H1 (cell line): Measurements from ENCODE around the gene KIF3B. TPM values are rescaled to one million over a fixed set of nuclear protein-coding genes. Genes with fewer than 3 reads are reported as not detected.

Experiments
- CTCF ChIA-PET: fragments of 300-600 bp; sonication (Branson Sonifier 250); formaldehyde crosslinking; loops from one replicate; lab custom pipeline; 2021; ENCODE audit not compliant: partially characterized antibody; lab: Charles Lee
- POLR2A ChIA-PET: fragments of 300-600 bp; sonication (Branson Sonifier 250); formaldehyde crosslinking; loops from one replicate; lab custom pipeline; 2021; ENCODE audit warnings: inconsistent platforms; ENCODE audit not compliant: partially characterized antibody; lab: Charles Lee
- DNase-seq, 2 experiments: peaks; one replicate each; pipeline versions ENCODE4 v3.0.0 to v3.0.0-alpha.2; 2010 to 2022; ENCODE audit warnings: low spot score in 2 of 2, low read depth in 1 of 2, mixed read lengths in 1 of 2
- FAIRE-seq: peaks from 2 replicates; lab custom pipeline; 2011; peaks lifted over from hg19 to GRCh38; lab: Jason Lieb, UNC
- H2AFZ ChIP-seq: 2 replicates; pipeline ENCODE4 v1.8.1; 2012; ENCODE audit warnings: low read length, inconsistent platforms
- H2AK5ac ChIP-seq: 2 replicates; pipeline ENCODE4 v1.6.1; 2013; ENCODE audit warnings: low read depth, low read length
- H2BK120ac ChIP-seq: replicated peaks from 2 replicates; pipeline ENCODE3; 2013; ENCODE audit warnings: low read depth, low read length, inconsistent platforms
- H2BK12ac ChIP-seq: 2 replicates; pipeline ENCODE4 v1.6.1; 2013; ENCODE audit warnings: low read depth, low read length
- H2BK15ac ChIP-seq: 2 replicates; pipeline ENCODE4 v1.6.1; 2013; ENCODE audit warnings: low read length
- H2BK20ac ChIP-seq: 2 replicates; pipeline ENCODE4 v1.6.1; 2013; ENCODE audit warnings: low read length
- H2BK5ac ChIP-seq: 2 replicates; pipeline ENCODE4 v1.6.1; 2013; ENCODE audit warnings: low read depth, low read length
- H3K14ac ChIP-seq: 2 replicates; pipeline ENCODE4 v1.6.1; 2013; ENCODE audit warnings: inconsistent platforms; ENCODE audit not compliant: insufficient read length
- H3K18ac ChIP-seq: 2 replicates; pipeline ENCODE4 v1.6.1; 2013; ENCODE audit warnings: low read length; ENCODE audit errors: extremely low read depth
- H3K23ac ChIP-seq: 2 replicates; pipeline ENCODE4 v1.6.1; 2013; ENCODE audit warnings: inconsistent platforms; ENCODE audit not compliant: insufficient read length
- H3K23me2 ChIP-seq: 2 replicates; pipeline ENCODE4 v1.6.1; 2013; ENCODE audit warnings: low read depth, low read length
- H3K27ac ChIP-seq: 2 replicates; pipeline ENCODE4 v1.6.1; 2011; ENCODE audit warnings: low read depth, low read length, inconsistent platforms
- H3K27me3 ChIP-seq, 4 experiments: replicated peaks in 1 of 4; 1 replicate in 1 of 4; 2 replicates in 3 of 4; pipeline versions ENCODE4 v1.6.1 to v1.8.1; 2011 to 2013; ENCODE audit warnings: low read length in 3 of 4, mild to moderate bottlenecking in 3 of 4, inconsistent platforms in 2 of 4, mixed read lengths in 2 of 4, moderate library complexity in 1 of 4; ENCODE audit not compliant: control insufficient read depth in 3 of 4, insufficient read depth in 3 of 4; ENCODE audit errors: extremely low read depth in 1 of 4
- H3K36me3 ChIP-seq, 4 experiments: 2 replicates each; pipeline versions ENCODE4 v1.6.1 to v1.8.1; 2011 to 2013; ENCODE audit warnings: mild to moderate bottlenecking in 4 of 4, low read length in 3 of 4, moderate library complexity in 2 of 4, control low read depth in 1 of 4, inconsistent platforms in 1 of 4; ENCODE audit not compliant: insufficient read depth in 4 of 4, control insufficient read depth in 2 of 4
- H3K4ac ChIP-seq: replicated peaks from 2 replicates; pipeline ENCODE3; 2013; ENCODE audit warnings: low read length, low read depth, mixed read lengths, inconsistent platforms; ENCODE audit not compliant: insufficient read length
- H3K4me1 ChIP-seq, 4 experiments: replicated peaks in 1 of 4; 1 replicate in 1 of 4; 2 replicates in 3 of 4; pipeline versions ENCODE4 v1.6.1 to v1.8.1; 2011 to 2013; ENCODE audit warnings: low read length in 3 of 4, inconsistent platforms in 2 of 4, mixed read lengths in 1 of 4; ENCODE audit not compliant: insufficient read depth in 4 of 4, control insufficient read depth in 3 of 4
- H3K4me2 ChIP-seq, 2 experiments: 2 replicates each; pipeline versions ENCODE4 v1.6.1 to v1.8.1; 2011 to 2013; ENCODE audit warnings: low read depth in 2 of 2, low read length in 2 of 2, control low read depth in 1 of 2, inconsistent platforms in 1 of 2, mild to moderate bottlenecking in 1 of 2; ENCODE audit not compliant: insufficient read depth in 1 of 2
- H3K4me3 ChIP-seq, 4 experiments: fragments of 200-600, 300-600 bp in 1 of 4; sonication (generic), shearing (Covaris generic), sonication (Bioruptor Twin) in 1 of 4; 2 replicates each; pipeline versions ENCODE4 v1.5.1 to v1.8.1; 2011 to 2016; ENCODE audit warnings: low read length in 4 of 4, low read depth in 3 of 4, control low read depth in 2 of 4, inconsistent platforms in 2 of 4, mild to moderate bottlenecking in 2 of 4, mixed read lengths in 1 of 4, moderate library complexity in 1 of 4; ENCODE audit not compliant: insufficient read depth in 2 of 4; ENCODE audit errors: extremely low read depth in 1 of 4
- H3K56ac ChIP-seq: replicated peaks from 2 replicates; pipeline ENCODE3; 2013; ENCODE audit warnings: low read depth, mild to moderate bottlenecking, mixed read lengths, low read length, inconsistent platforms; ENCODE audit not compliant: insufficient read length
- H3K79me1 ChIP-seq: 2 replicates; pipeline ENCODE4 v1.6.1; 2013; ENCODE audit warnings: low read depth, low read length, control low read depth
- H3K79me2 ChIP-seq, 2 experiments: 2 replicates each; pipeline versions ENCODE4 v1.6.1 to v1.8.1; 2012 to 2013; ENCODE audit warnings: low read length in 2 of 2, mild to moderate bottlenecking in 2 of 2, inconsistent platforms in 1 of 2; ENCODE audit not compliant: insufficient read depth in 2 of 2, control insufficient read depth in 1 of 2
- H3K9ac ChIP-seq, 4 experiments: replicated peaks in 1 of 4; 1 replicate in 1 of 4; 2 replicates in 3 of 4; pipeline versions ENCODE4 v1.6.1 to v1.8.1; 2011 to 2013; ENCODE audit warnings: low read depth in 3 of 4, low read length in 3 of 4, control low read depth in 2 of 4, mild to moderate bottlenecking in 2 of 4, moderate library complexity in 2 of 4, inconsistent platforms in 1 of 4; ENCODE audit errors: extremely low read depth in 1 of 4
- H3K9me3 ChIP-seq, 2 experiments: 2 replicates each; pipeline versions ENCODE4 v1.6.1 to v1.8.1; 2012 to 2013; ENCODE audit warnings: mild to moderate bottlenecking in 2 of 2, moderate library complexity in 2 of 2, control low read depth in 1 of 2, inconsistent platforms in 1 of 2, low read depth in 1 of 2, low read length in 1 of 2, mixed read lengths in 1 of 2; ENCODE audit not compliant: insufficient read depth in 2 of 2
- H4K20me1 ChIP-seq, 2 experiments: replicated peaks in 1 of 2; 2 replicates each; pipeline versions ENCODE3 to v1.8.1; 2011 to 2013; ENCODE audit warnings: inconsistent platforms in 2 of 2, low read length in 2 of 2, mild to moderate bottlenecking in 1 of 2; ENCODE audit not compliant: insufficient read depth in 2 of 2, control insufficient read depth in 1 of 2
- H4K5ac ChIP-seq: 2 replicates; pipeline ENCODE4 v1.6.1; 2013; ENCODE audit warnings: low read length, low read depth, mixed read lengths, inconsistent platforms; ENCODE audit not compliant: insufficient read length
- H4K8ac ChIP-seq: 2 replicates; pipeline ENCODE4 v1.8.0; 2013; ENCODE audit warnings: mild to moderate bottlenecking, moderate library complexity, low read length, inconsistent platforms; ENCODE audit not compliant: insufficient read depth; ENCODE audit errors: extremely low read depth
- H4K91ac ChIP-seq: replicated peaks from 2 replicates; pipeline ENCODE3; 2013; ENCODE audit warnings: low read length, mixed read lengths, inconsistent platforms; ENCODE audit not compliant: insufficient read length
- BRCA1 ChIP-seq: IDR thresholded peaks from 2 replicates; pipeline ENCODE4 v1.6.1; 2012; ENCODE audit warnings: low read depth, low read length, improper control_type of control experiment
- CEBPB ChIP-seq: IDR thresholded peaks from 2 replicates; pipeline ENCODE4 v1.6.1; 2012; ENCODE audit warnings: low read depth, low read length
- CHD2 ChIP-seq: IDR thresholded peaks from 2 replicates; pipeline ENCODE4 v1.6.1; 2012; ENCODE audit warnings: low read length, improper control_type of control experiment
- HDAC6 ChIP-seq: IDR thresholded peaks from one replicate; pipeline ENCODE4 v1.7.1; 2012; ENCODE audit warnings: low read depth, mild to moderate bottlenecking, inconsistent platforms, low read length, moderate library complexity
- JUN ChIP-seq: IDR thresholded peaks from 2 replicates; pipeline ENCODE4 v1.6.1; 2011; ENCODE audit warnings: low read depth, mild to moderate bottlenecking, improper control_type of control experiment, low read length
- JUND ChIP-seq: IDR thresholded peaks from 2 replicates; pipeline ENCODE4 v1.6.1; 2011; ENCODE audit warnings: mild to moderate bottlenecking, improper control_type of control experiment, low read length
- POLR2AphosphoS5 ChIP-seq: IDR thresholded peaks from 2 replicates; pipeline ENCODE4 v1.6.1; 2011; ENCODE audit warnings: low read depth, low read length
- SIN3A ChIP-seq, 2 experiments: IDR thresholded peaks in 1 of 2; conservative IDR thresholded peaks in 1 of 2; 2 replicates each; pipeline ENCODE4 v1.6.1; 2011 to 2012; ENCODE audit warnings: low read length in 2 of 2, improper control_type of control experiment in 1 of 2, low read depth in 1 of 2, mild to moderate bottlenecking in 1 of 2
- SRF ChIP-seq: IDR thresholded peaks from 2 replicates; pipeline ENCODE4 v1.6.1; 2011; ENCODE audit warnings: mild to moderate bottlenecking, low read depth, low read length, moderate library complexity
- TCF12 ChIP-seq: IDR thresholded peaks from 2 replicates; pipeline ENCODE4 v1.6.1; 2011; ENCODE audit warnings: low read depth, mild to moderate bottlenecking, low read length
- YY1 ChIP-seq: IDR thresholded peaks from 2 replicates; pipeline ENCODE4 v1.6.1; 2011; ENCODE audit warnings: low read depth, mild to moderate bottlenecking, low read length
- ZNF274 ChIP-seq: IDR thresholded peaks from 2 replicates; pipeline ENCODE4 v1.7.0; 2012; ENCODE audit warnings: low read length, borderline replicate concordance; ENCODE audit errors: extremely low read depth
- WGBS, 2 experiments: shearing (Covaris generic) in 1 of 2; methylation state at CpG; one replicate each; pipeline versions ENCODE4 v1.1.6 to v1.1.7; 2013 to 2015; ENCODE audit warnings: low lambda C conversion rate in 2 of 2, mixed read lengths in 2 of 2, inconsistent platforms in 1 of 2, low coverage in 1 of 2, missing lambda C conversion rate in 1 of 2; ENCODE audit not compliant: insufficient replicate concordance in 2 of 2, insufficient coverage in 1 of 2, insufficient read length in 1 of 2; ENCODE audit errors: extremely low coverage in 1 of 2, missing lambda C conversion rate in 1 of 2; 5-methylcytosine and 5-hydroxymethylcytosine counted together
- polyA plus RNA-seq, 7 experiments: library from polyadenylated mRNA; depleted of rRNA in 3 of 7; stranded (reverse) in 5 of 7; unstranded in 2 of 7; fragments of >200 nt in 5 of 7; fragments of 200-250 nt in 2 of 7; gene quantifications; 1 replicate in 5 of 7; 2 replicates in 1 of 7; 4 replicates in 1 of 7; pipeline versions ENCODE4 v1.2.1 to v1.2.3, GENCODE V29; 2011 to 2013; ENCODE audit warnings: missing spikeins in 2 of 7, mixed read lengths in 2 of 7
- total RNA-seq: library from RNA; stranded (reverse); fragmentation: NEBNext Ultra II Directional; extraction: Animal tissue kit (Norgen Biotek cat#: 25700); gene quantifications from 2 replicates; pipeline ENCODE4 v1.2.1, GENCODE V29; 2021
- TF ChIP-seq, protein P1 (sequence below): IDR thresholded peaks from 2 replicates; pipeline ENCODE4 v1.6.1; 2011; ENCODE audit warnings: low read length, improper control_type of control experiment

Gene KIF3B
- total and polyA plus RNA-seq, 2 of the 8 experiments (the other 6 are each of a cell fraction or from before 2014, with no cell fraction given), result 10.1 to 22.4 TPM

DNA sequence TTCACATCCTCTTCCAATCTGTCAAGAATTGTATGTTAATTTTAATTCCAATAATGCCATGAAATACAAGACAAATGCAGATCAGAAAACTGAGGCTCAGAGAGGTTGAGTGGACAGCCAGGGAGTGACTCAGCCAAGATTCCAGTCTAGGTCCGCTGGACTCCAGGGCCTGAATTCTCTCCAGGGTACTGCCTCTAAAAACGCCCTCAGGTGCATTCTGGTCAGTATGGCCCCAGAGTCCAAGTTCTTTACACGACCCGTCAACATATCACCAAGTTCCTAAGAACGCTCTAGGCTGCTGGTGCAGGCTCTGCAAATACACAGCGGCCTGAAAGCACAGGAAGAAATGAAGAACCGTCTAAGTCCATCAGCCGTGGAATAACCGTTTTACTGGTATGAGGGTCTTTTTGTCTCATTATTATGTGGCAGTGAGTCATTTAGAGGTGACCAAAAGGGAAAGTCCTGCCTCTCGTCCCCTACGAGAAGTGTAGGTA, 80.0 kb downstream of the KIF3B start:
- TF ChIP-seq CHD2, result no peak
- TF ChIP-seq JUND, result no peak
- TF ChIP-seq CEBPB, result no peak
- no peak for TF ChIP-seq TCF12
- no peak for TF ChIP-seq SIN3A (conservative IDR thresholded peaks at IDR 0.05 in 1 of 2, IDR thresholded peaks at IDR 0.05 in 1 of 2; ENCODE audit: low read depth in 1 of 2, low read length in 2 of 2)
- TF ChIP-seq SRF, result no peak
- TF ChIP-seq YY1, result no peak
- TF ChIP-seq ZNF274, result no peak
- no peak for TF ChIP-seq BRCA1
- TF ChIP-seq, protein P1, sequence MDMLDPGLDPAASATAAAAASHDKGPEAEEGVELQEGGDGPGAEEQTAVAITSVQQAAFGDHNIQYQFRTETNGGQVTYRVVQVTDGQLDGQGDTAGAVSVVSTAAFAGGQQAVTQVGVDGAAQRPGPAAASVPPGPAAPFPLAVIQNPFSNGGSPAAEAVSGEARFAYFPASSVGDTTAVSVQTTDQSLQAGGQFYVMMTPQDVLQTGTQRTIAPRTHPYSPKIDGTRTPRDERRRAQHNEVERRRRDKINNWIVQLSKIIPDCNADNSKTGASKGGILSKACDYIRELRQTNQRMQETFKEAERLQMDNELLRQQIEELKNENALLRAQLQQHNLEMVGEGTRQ, result no peak
- TF ChIP-seq JUN, result no peak
- TF ChIP-seq POLR2AphosphoS5, result no peak
- no peak for TF ChIP-seq HDAC6
- WGBS, 2 experiments, result 12% methylated on average over 11 of the region's 11 CpGs; no CpG with 5 or more reads in 1 of the 2 experiments
- H3K9me3 ChIP-seq, result no peaks in the 10 kb centered on the region; a peak in 1 of 4 replicates
- H4K91ac ChIP-seq, result peak overlapping the region; percentile 22
- H3K9ac ChIP-seq, result peak overlapping the region; percentile 14 to 70 (median 36); a peak in 6 of 7 replicates
- H3K56ac ChIP-seq, result no peak overlapping the region
- H2BK20ac ChIP-seq, result no peak overlapping the region
- H2AFZ ChIP-seq, result peak overlapping the region; percentile 98
- H3K18ac ChIP-seq, result no peak overlapping the region
- no peaks in the 10 kb centered on the region for H3K36me3 ChIP-seq
- ChIA-PET POLR2A (interaction anchor here (0.7 to 2.2 kb wide), 4 partner anchors 9 to 266 kb away, joined by 3 to 8 read pairs (median 4); no protein-coding TSS in a partner anchor), CTCF (interaction anchor here (0.9 to 1.1 kb wide), 2 partner anchors 21 to 248 kb away, joined by 3 to 5 read pairs; partner anchors contain the start of gene TM9SF4)
- no peak overlapping the region for H3K4ac ChIP-seq
- H3K4me3 ChIP-seq, result peak overlapping the region; percentile 65 to 98 (median 76); a peak in 7 of 8 replicates
- peak overlapping the region; percentile 94 to 96 for H3K4me2 ChIP-seq
- H4K8ac ChIP-seq, result 0 out of 2 replicates have a peak overlapping the region, but pooled peaks have one; percentile 52
- H3K4me1 ChIP-seq, result peaks cover 0 to 3% (median 0%) of the 10 kb centered on the region in 4 experiments; a peak in 3 of 7 replicates
- no peak overlapping the region for H2BK15ac ChIP-seq
- H2BK5ac ChIP-seq, result no peak overlapping the region
- FAIRE-seq (no peak), DNase-seq (no peak)
- no peaks in the 10 kb centered on the region for H3K79me1 ChIP-seq
- H3K27me3 ChIP-seq, result peaks cover 16 to 31% (median 30%) of the 10 kb centered on the region in 4 experiments
- no peak overlapping the region for H3K14ac ChIP-seq
- no peak overlapping the region for H3K27ac ChIP-seq
- no peak overlapping the region for H2BK12ac ChIP-seq
- peaks cover 4% of the 10 kb centered on the region for H3K23me2 ChIP-seq
- H3K79me2 ChIP-seq, result peaks cover 4 to 17% of the 10 kb centered on the region in 2 experiments
- peak overlapping the region; percentile 27 for H4K5ac ChIP-seq
- H2AK5ac ChIP-seq, result no peak overlapping the region
- H3K23ac ChIP-seq, result no peak overlapping the region
- H2BK120ac ChIP-seq, result no peak overlapping the region
- H4K20me1 ChIP-seq, result peaks cover 19 to 20% of the 10 kb centered on the region in 2 experiments
